HEK293 (cell line): ENCODE results near the gene MCU.
A peak's percentile ranks its signal among the peaks of the same experiment; 100 is the strongest.

Experiments
- CTCF ChIA-PET: fragments of 350-600 bp; formaldehyde crosslinking; extraction: SDS; loops from one replicate; lab custom pipeline; 2021; ENCODE audit warnings: antibody characterized with exemption; lab: Yijun Ruan, JAX
- POLR2A ChIA-PET: fragments of 300-600 bp; formaldehyde crosslinking; extraction: SDS; loops from one replicate; lab custom pipeline; 2020; ENCODE audit warnings: antibody characterized with exemption, inconsistent platforms; lab: Yijun Ruan, JAX
- H3K27ac ChIP-seq: fragments of 200-500 bp; sonication (Bioruptor generic); 2 replicates; pipeline ENCODE4 v1.5.1; 2014; ENCODE audit warnings: low read depth, low read length, control low read depth, inconsistent platforms; ENCODE audit errors: extremely low read depth
- H3K36me3 ChIP-seq, 2 experiments: fragments of 200-500 bp in 1 of 2; sonication (Bioruptor generic) in 1 of 2; 1 replicate in 1 of 2; 2 replicates in 1 of 2; pipeline ENCODE4 v1.5.1; 2014 to 2017; ENCODE audit warnings: inconsistent platforms in 2 of 2, low read length in 2 of 2; ENCODE audit not compliant: control insufficient read depth in 2 of 2, insufficient read depth in 1 of 2
- H3K4me1 ChIP-seq: fragments of 200-500 bp; sonication (Bioruptor generic); 2 replicates; pipeline ENCODE4 v1.5.1; 2014; ENCODE audit warnings: mild to moderate bottlenecking, low read length, inconsistent platforms; ENCODE audit not compliant: control insufficient read depth, insufficient read depth
- H3K4me3 ChIP-seq: 2 replicates; pipeline ENCODE4 v1.5.1; 2011; ENCODE audit warnings: low read depth, mild to moderate bottlenecking, control low read depth, low read length, moderate library complexity
- H3K9me3 ChIP-seq: fragments of 200-500 bp; sonication (Bioruptor generic); 2 replicates; pipeline ENCODE4 v1.5.1; 2014; ENCODE audit warnings: low read depth, low read length, inconsistent platforms; ENCODE audit not compliant: control insufficient read depth, insufficient read depth
- HIC1 ChIP-seq: fragments of 450-650 bp; formaldehyde crosslinking; IDR thresholded peaks from 2 replicates; pipeline ENCODE4 v1.5.1; 2016; ENCODE audit warnings: missing biosample characterization, missing genetic modification characterization
- KLF1 ChIP-seq: fragments of 450-650 bp; formaldehyde crosslinking; IDR thresholded peaks from 2 replicates; pipeline ENCODE4 v1.5.1; 2016; ENCODE audit warnings: missing biosample characterization, missing genetic modification characterization
- KLF17 ChIP-seq: fragments of 450-650 bp; formaldehyde crosslinking; IDR thresholded peaks from 2 replicates; pipeline ENCODE4 v1.5.1; 2016; ENCODE audit warnings: missing biosample characterization, missing genetic modification characterization
- KLF8 ChIP-seq: fragments of 450-650 bp; formaldehyde crosslinking; IDR thresholded peaks from 2 replicates; pipeline ENCODE4 v1.5.1; 2016; ENCODE audit warnings: missing biosample characterization, missing genetic modification characterization
- SCRT1 ChIP-seq: fragments of 450-650 bp; formaldehyde crosslinking; IDR thresholded peaks from 2 replicates; pipeline ENCODE4 v1.5.1; 2016; ENCODE audit warnings: missing biosample characterization, missing genetic modification characterization, borderline replicate concordance
- ZBTB10 ChIP-seq: fragments of 450-650 bp; formaldehyde crosslinking; IDR thresholded peaks from 2 replicates; pipeline ENCODE4 v1.5.1; 2016; ENCODE audit warnings: missing biosample characterization, missing genetic modification characterization
- ZBTB26 ChIP-seq: fragments of 450-650 bp; formaldehyde crosslinking; optimal IDR thresholded peaks from 2 replicates; pipeline ENCODE3; 2016; ENCODE audit warnings: missing biosample characterization, mild to moderate bottlenecking, missing genetic modification characterization
- ZNF146 ChIP-seq: fragments of 450-650 bp; formaldehyde crosslinking; IDR thresholded peaks from 2 replicates; pipeline ENCODE4 v1.5.1; 2016; ENCODE audit warnings: missing biosample characterization, missing genetic modification characterization
- ZNF175 ChIP-seq: fragments of 450-650 bp; formaldehyde crosslinking; IDR thresholded peaks from 2 replicates; pipeline ENCODE4 v1.5.1; 2016; ENCODE audit warnings: missing biosample characterization, missing genetic modification characterization
- ZNF280D ChIP-seq: fragments of 450-650 bp; formaldehyde crosslinking; IDR thresholded peaks from 2 replicates; pipeline ENCODE4 v1.5.1; 2016; ENCODE audit warnings: missing biosample characterization, missing genetic modification characterization
- ZNF391 ChIP-seq: fragments of 450-650 bp; formaldehyde crosslinking; IDR thresholded peaks from 2 replicates; pipeline ENCODE4 v1.5.1; 2016; ENCODE audit warnings: low read depth, missing biosample characterization, missing genetic modification characterization, borderline replicate concordance
- ZNF529 ChIP-seq: fragments of 450-650 bp; formaldehyde crosslinking; IDR thresholded peaks from 2 replicates; pipeline ENCODE4 v1.5.1; 2017; ENCODE audit warnings: missing genetic modification characterization, missing biosample characterization; ENCODE audit not compliant: insufficient replicate concordance
- ZNF76 ChIP-seq: fragments of 450-650 bp; formaldehyde crosslinking; IDR thresholded peaks from 2 replicates; pipeline ENCODE4; 2016; ENCODE audit warnings: low read depth, missing biosample characterization, missing genetic modification characterization, borderline replicate concordance

MCU gene

GRCh38 chr10:72691470-72691862 is 477 bp upstream of the MCU start (continued):
- no peak for TF ChIP-seq ZNF280D
- no peak for TF ChIP-seq ZNF146 (tag by site-specific recombination)
- TF ChIP-seq SCRT1 (tag by site-specific recombination) = no peak
- TF ChIP-seq, all 188 proteins: peak for 5

GRCh38 chr10:72692744-72692993 is 726 bp downstream of the MCU start:
- Histone ChIP-seq H3K4me3 (peak overlapping the region; percentile 82), H3K4me1 (peaks cover 20% of the 10 kb centered on the region), H3K36me3 (no peaks in the 10 kb centered on the region), H3K9me3 (no peaks in the 10 kb centered on the region), H3K27ac (peak overlapping the region; percentile 45)
- CTCF ChIA-PET = interaction anchor here (0.9 to 3.1 kb wide), 2 partner anchors 142 to 368 kb away, joined by 4 to 18 read pairs; no protein-coding TSS in a partner anchor
- POLR2A ChIA-PET = interaction anchor here (1.2 to 2.5 kb wide), 3 partner anchors 16 to 339 kb away, joined by 3 to 22 read pairs (median 4); partner anchors contain the start of gene MICU1
- TF ChIP-seq ZNF391 = 0 out of 2 replicates have a peak, but pooled peaks have one; percentile 33
- TF ChIP-seq ZNF529 = no peak
- 0 out of 2 replicates have a peak, but pooled peaks have one; percentile 2 for TF ChIP-seq KLF17 (tag by site-specific recombination)
- peak; percentile 24; the same call in 1 of the 2 replicates for TF ChIP-seq ZBTB10
- TF ChIP-seq HIC1 = peak; percentile 89
- TF ChIP-seq ZNF76 (tag by site-specific recombination) = no peak
- peak; percentile 31 for TF ChIP-seq ZBTB26 (tag by site-specific recombination)
- TF ChIP-seq ZNF175 (tag by site-specific recombination) = no peak
- 0 out of 2 replicates have a peak, but pooled peaks have one; percentile 4 for TF ChIP-seq KLF1 (tag by site-specific recombination)
- 0 out of 2 replicates have a peak, but pooled peaks have one; percentile 14 for TF ChIP-seq KLF8 (tag by site-specific recombination)
- TF ChIP-seq, all 188 proteins: peak for 7
